ENCODE measurements around the gene GPC5. TPM values are rescaled to one million over a fixed set of nuclear protein-coding genes. Genes with fewer than 3 reads are reported as not detected.

Gene GPC5
- total RNA-seq, 4 donors from 2014 or later: 0.47 TPM; not detected in 3

- Histone ChIP-seq H3K4me3 (no peak overlapping the region), H3K27ac (no peak overlapping the region), H3K27me3 (no peaks in the 10 kb centered on the region), H3K4me1 (no peaks in the 10 kb centered on the region), H3K36me3 (no peaks in the 10 kb centered on the region), H3K9me3 (no peaks in the 10 kb centered on the region)
- TF ChIP-seq POLR2A (IDR thresholded peaks at IDR 0.05) (no peak), POLR2AphosphoS5 (IDR thresholded peaks at IDR 0.05) (no peak), CTCF (IDR thresholded peaks at IDR 0.05) (no peak), EP300 (IDR thresholded peaks at IDR 0.05) (no peak)
- 43 to 50% methylated on average over 2 of the region's 2 CpGs for WGBS, 2 donors (ENCODE audit: low coverage in 1 of 2)
- ATAC-seq: no peak
These were observed 133.2 kb downstream of the GPC5 start for GRCh38 chr13:91531646-91532045.

GRCh38 chr13:91533354-91533753 lies 134.9 kb downstream of the GPC5 start:
- no peak for TF ChIP-seq CTCF (IDR thresholded peaks at IDR 0.05)
- TF ChIP-seq EP300 (IDR thresholded peaks at IDR 0.05): no peak
- TF ChIP-seq POLR2AphosphoS5 (IDR thresholded peaks at IDR 0.05): no peak
- TF ChIP-seq POLR2A (IDR thresholded peaks at IDR 0.05): no peak
- Histone ChIP-seq H3K27me3 (no peaks in the 10 kb centered on the region), H3K9me3 (no peaks in the 10 kb centered on the region), H3K4me3 (no peak overlapping the region), H3K27ac (no peak overlapping the region), H3K4me1 (no peaks in the 10 kb centered on the region), H3K36me3 (no peaks in the 10 kb centered on the region)
- ATAC-seq: no peak
- 68 to 69% methylated on average over 2 of the region's 2 CpGs for WGBS, 2 donors (ENCODE audit: low coverage in 1 of 2)

- no peaks in the 10 kb centered on the region for H3K4me1 ChIP-seq
- no peak overlapping the region for H3K27ac ChIP-seq
- no peak for TF ChIP-seq EP300 (IDR thresholded peaks at IDR 0.05)
- no peak for TF ChIP-seq POLR2A (IDR thresholded peaks at IDR 0.05)
- no peak for TF ChIP-seq POLR2AphosphoS5 (IDR thresholded peaks at IDR 0.05)
- no peak for TF ChIP-seq CTCF (IDR thresholded peaks at IDR 0.05)
- no peaks in the 10 kb centered on the region for H3K27me3 ChIP-seq
- no peaks in the 10 kb centered on the region for H3K36me3 ChIP-seq
- 93% methylated on average over 2 of the region's 2 CpGs for WGBS, 2 donors (ENCODE audit: low coverage in 1 of 2)
- no peaks in the 10 kb centered on the region for H3K9me3 ChIP-seq
- H3K4me3 ChIP-seq: no peak overlapping the region
- no peak for ATAC-seq
These were observed 136.6 kb downstream of the GPC5 start for GRCh38 chr13:91534996-91535395.

- WGBS, 2 donors (ENCODE audit: low coverage in 1 of 2): 49 to 88% methylated on average over 2 of the region's 2 CpGs
- no peak for TF ChIP-seq POLR2A (IDR thresholded peaks at IDR 0.05)
- TF ChIP-seq EP300 (IDR thresholded peaks at IDR 0.05): no peak
- ATAC-seq: no peak
- Histone ChIP-seq H3K4me1 (no peaks in the 10 kb centered on the region), H3K27me3 (no peaks in the 10 kb centered on the region), H3K36me3 (no peaks in the 10 kb centered on the region), H3K9me3 (no peaks in the 10 kb centered on the region), H3K4me3 (no peak overlapping the region), H3K27ac (no peak overlapping the region)
These were observed 139.0 kb downstream of the GPC5 start for GRCh38 chr13:91537376-91537775.

- 69 to 83% methylated on average over 3 of the region's 3 CpGs for WGBS, 2 donors (ENCODE audit: low coverage in 1 of 2)
- ATAC-seq: no peak
- TF ChIP-seq CTCF (IDR thresholded peaks at IDR 0.05) (no peak), POLR2A (IDR thresholded peaks at IDR 0.05) (no peak), POLR2AphosphoS5 (IDR thresholded peaks at IDR 0.05) (no peak), EP300 (IDR thresholded peaks at IDR 0.05) (no peak)
These were observed 141.1 kb downstream of the GPC5 start for GRCh38 chr13:91539286-91540157.

More at GRCh38 chr13:91539286-91540157, 141.1 kb downstream of the GPC5 start:
- Histone ChIP-seq H3K4me1 (no peaks in the 10 kb centered on the region), H3K27me3 (no peaks in the 10 kb centered on the region), H3K4me3 (no peak overlapping the region), H3K27ac (no peak overlapping the region), H3K36me3 (no peaks in the 10 kb centered on the region), H3K9me3 (no peaks in the 10 kb centered on the region)
